NT2/D1 (cell line): ENCODE measurements around the gene ARHGEF10L.

ENCODE experiments used
- SUZ12 ChIP-seq: IDR thresholded peaks from 2 replicates; pipeline ENCODE4 v1.6.1; 2011; ENCODE audit not compliant: insufficient read length, insufficient read depth; ENCODE audit errors: extremely low read depth
- YY1 ChIP-seq: IDR thresholded peaks from 2 replicates; pipeline ENCODE4 v1.6.1; 2011; ENCODE audit not compliant: insufficient read length, insufficient read depth
- ZNF274 ChIP-seq: IDR thresholded peaks from 2 replicates; pipeline ENCODE4 v1.6.1; 2011; ENCODE audit warnings: mild to moderate bottlenecking, low read depth, low read length

- TF ChIP-seq ZNF274 (no peak), SUZ12 (no peak), YY1 (no peak)
Measured at GRCh38 chr1:17581389-17582123, 42.1 kb downstream of the ARHGEF10L start.
